Stimulated activated CD4-positive, alpha-beta T cell treated with anti-CD3 and anti-CD28 coated beads, TNF-alpha, amount 100 ng/mL, for 4 hours (primary cell): ENCODE data around the gene MCTP1.

Experiments
- DNase-seq, 3 experiments: peaks; one replicate each; pipeline ENCODE4 v3.0.0-alpha.2; 2020; ENCODE audit warnings: low read depth in 3 of 3

The MCTP1 gene

DNA sequence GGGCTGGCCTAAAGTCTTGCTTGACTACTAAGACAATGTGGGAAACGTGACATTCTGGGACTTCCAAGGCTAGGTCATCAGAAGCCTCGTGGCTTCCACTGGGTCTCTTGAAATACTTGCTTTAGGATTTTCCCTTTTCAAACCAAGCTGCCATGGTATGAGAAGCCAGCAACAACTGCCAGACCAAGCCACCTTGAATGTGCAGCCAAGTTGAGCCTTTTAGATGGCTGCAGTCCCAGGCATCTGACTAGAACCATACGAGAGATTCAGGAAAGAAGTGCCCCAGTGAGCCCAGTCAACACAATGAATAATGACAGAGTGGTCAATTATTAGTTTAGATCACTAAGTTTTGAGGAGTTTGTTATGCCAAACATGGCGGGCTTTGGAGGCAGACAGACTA, 523.1 kb downstream of the MCTP1 start:
- DNase-seq, result no peak

DNA sequence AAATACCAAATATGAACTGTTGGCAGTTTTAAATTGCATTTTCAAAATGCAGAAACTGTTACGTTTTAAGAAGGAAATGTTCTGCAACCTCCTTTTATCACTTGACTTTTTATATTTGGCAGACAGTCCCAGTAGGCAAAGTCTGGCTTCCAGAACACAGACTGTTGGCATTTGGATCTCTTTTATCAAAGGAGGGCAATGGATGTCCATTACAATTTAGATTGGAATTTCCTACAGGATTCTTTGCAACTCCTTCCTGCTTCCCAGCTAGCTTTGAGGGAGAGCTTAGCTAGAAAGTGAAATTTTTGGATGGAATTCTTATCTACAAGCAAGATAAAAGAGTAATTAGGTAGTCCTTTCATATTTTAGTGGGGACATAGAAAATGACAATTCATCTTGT, 523.8 kb downstream of the MCTP1 start:
- DNase-seq, result no peak

DNA sequence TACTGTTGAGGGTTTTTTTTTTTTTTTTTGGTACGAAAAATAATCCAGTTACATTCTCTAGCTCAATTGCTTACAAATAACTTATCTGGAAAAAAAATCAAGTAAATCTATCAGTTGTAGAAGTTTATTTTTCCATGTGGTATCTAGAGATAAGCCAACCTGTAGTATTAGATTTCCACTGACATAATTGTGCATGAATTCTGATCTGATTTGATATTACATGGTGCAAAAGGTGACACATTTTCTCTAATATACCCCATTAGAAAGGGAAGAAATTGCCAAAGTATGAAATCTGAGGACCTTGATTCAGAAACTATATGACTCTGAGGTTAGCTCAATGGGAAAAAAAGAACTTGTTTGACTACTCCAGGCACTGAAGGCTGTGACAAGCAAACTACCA, 524.9 kb downstream of the MCTP1 start:
- DNase-seq, result no peak

DNA sequence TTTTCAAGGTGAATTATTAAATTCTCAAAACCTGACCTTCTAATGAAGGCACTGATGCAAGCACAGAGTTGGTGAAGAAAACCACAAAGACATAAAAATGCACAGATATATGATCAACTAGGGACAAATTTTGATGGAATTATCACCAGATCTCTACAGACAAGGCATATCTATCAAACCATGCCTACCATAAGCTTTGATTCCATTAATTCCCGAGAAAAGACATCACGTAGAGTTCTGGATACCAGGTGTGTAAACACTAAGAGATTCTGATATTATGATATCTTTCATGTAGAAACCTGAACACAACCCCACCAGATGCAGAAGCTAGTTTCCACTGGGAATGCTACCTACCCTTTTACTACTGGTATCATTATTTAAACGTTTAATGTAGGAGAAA, 525.9 kb downstream of the MCTP1 start:
- no peak for DNase-seq

DNA sequence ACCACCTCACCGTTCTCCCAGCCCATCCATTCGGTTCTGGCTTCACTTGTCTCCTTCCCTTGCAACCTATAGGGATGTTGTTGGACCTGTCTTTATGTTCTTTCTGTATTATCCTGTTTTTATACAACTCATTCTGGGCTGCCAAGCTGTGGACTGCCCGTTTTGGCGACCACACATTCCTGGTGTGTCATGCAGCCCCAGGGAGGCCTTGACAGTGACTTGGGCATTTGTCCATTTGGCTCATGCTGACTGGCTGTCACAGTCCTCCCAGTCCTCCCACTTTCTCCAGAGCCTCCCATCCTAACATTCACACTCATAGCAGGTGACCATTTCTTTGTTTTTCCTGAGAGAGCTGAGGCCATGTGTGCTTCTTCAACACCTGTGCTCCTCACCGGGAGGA, 530.1 kb downstream of the MCTP1 start:
- no peak for DNase-seq

DNA sequence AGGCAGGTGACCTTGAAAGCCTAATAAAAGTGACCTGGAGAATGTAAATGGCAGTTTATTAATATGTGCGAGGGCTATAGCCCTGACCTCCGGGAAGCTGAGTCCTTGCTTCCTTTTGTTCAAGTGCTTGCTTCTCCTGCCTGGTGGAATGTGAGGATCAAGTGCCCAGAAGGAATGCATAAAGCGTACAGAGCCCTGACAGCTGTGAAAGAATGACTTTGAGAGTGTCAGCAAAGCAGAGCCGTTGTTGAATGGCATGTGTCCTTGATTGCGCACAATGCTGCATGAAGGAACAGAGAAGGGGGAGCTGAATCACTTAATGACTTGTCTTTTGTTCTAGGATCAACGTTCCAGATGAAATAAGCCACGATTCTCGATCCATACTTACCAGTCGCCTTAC, 533.4 kb downstream of the MCTP1 start:
- DNase-seq, result no peak

DNA sequence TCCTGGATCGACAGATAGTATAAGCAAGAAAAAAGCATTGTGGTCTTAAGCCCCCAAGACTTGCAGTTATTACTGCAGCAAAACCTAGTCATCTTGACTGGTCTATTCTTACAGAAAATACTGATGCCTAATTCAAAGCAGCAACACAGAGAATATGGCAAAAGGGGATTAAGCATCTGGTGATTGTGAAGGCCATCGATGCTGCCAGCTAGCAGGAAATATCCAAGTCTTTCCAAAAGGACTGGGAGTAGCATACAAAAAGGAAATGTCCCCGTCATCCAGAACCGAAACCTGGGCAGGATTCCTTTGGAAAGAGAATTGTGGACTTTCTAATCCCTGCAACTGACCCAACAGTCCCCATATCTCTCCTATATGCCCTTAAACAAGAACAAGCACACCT, 534.2 kb downstream of the MCTP1 start:
- DNase-seq, result no peak

DNA sequence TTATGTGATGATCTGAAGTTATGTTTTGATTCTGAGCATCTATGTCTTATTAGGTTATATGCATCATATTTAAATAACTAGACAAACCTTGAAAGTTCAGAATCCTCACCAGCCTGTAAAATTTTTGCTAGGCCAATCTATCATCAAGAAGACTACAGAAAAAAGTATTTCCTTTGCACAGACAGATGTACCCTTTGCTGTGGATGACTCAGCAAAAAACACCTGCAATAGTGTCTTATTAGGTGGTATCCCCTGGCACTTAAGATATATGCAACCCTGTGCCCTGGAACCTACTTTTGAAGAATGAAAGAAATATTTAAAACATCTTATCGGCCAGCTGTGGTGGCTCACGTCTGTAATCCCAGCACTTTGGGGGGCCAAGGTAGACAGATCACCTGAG, 535.9 kb downstream of the MCTP1 start:
- DNase-seq, result no peak

DNA sequence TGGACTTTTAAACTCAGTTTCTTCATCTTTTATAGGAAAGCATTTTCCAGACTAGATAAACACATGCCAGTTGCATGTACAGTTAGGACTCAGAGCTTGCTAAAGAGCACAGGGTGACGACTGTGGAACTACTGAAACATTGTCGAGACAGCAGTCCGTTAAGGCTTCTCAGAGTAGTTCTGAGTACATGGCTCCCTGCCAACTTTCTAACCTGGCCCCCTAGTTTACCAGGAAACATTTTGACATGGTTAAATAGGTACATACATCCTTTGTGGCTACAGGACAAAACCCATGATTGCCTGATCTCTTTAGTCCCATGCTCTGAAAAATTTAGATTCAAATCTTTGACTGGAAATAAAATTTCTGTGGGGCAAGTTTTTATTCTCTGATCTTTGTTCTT, 536.7 kb downstream of the MCTP1 start:
- no peak for DNase-seq

DNA sequence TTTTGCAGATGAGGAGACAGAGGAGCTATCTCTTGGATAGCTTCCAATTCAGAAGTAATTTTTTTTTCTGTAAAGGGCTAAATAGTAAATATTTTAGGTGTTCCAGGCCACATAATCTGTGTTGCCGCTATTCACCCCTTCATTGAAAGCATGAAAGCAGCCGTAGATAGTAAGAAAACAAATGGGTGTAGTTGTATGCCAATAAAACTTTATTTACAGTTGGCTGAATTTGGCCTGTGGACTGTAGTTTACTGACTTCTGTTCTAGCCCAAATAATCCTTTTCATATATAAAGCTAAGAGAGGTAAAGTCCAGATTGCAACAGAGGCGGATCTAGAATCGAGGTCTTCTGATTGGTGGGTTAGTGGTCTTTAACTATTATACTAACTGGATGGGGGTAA, 537.5 kb downstream of the MCTP1 start:
- DNase-seq, result no peak

DNA sequence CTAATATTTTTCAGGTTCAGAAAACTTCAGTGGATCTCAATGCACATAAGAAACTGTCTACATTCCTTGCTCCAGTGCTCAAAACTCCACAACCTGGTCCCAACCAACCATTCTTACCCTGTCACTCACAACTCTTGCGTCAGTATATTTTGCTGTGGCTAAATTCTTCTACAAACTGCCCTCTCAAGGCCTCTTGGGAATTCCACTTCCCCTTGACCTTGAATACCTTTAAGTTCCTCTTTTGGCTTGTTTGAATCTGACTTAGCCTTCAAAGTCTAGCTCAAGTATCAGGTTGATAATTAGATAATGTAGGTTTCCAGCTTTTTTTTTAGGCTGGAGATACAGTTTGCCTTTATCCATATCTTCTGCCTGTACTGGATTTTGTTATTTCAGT, 538.2 kb downstream of the MCTP1 start:
- DNase-seq, result no peak

DNA sequence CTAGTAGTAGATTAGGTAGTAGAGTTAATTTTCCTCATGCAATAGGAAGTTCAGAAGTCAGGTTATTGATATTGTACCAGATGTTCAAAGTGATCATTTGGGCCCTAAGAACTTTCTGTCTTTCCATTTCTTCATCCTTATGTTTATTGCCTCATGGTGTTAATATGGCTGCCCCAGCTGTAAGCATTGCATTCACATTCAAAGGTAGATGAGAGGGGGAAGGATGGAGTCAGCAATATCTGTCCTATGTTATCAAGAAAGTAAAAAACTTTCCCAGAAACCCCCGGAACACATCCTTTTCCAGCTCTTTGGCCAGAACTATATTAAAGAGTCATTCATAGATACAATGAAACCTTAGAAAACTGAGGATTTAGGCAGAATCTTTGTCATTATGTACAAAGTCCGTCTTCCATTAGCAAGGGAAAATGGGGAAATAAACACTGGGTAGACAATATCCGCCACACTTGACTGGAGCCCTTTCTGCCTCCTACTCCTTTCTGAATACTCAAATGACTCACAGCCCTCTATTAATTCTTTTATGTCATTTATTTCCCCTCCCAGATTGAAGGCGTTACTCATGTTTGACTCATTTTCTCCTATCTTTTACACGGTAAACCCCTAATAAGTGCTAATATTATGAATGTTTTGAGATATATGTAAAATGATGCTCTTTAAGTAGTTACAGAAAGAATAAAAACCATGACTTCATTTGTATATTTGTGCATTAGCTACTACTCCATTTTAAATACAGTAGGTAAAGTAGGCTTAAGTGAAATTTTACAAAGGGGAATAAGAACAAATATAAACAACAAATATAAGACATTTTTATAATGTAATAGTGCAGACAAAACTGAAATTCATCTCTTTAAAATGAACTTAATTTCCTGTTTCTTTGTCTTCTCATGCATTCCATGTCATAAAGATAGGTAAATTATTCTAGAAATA, 538.8 kb downstream of the MCTP1 start:
- DNase-seq, result no peak

DNA sequence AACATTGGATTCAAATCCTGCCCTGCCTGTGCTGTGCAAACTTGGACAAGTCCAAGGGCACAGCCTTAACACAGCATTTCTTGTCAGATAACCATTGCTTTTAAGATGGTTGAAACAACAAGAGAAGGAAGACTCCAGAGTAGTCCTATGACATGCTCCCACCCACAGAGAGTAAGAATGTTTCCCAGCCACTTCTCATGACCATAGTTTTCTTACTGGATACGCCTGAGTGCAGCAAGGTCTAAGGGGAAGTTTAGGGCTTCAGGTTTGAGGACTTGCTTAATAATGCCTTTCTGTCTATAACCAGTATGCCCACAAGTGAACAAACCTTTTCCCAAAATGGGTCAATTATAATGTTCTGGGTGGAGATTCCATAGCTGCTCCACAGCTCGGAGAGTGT, 540.0 kb downstream of the MCTP1 start:
- no peak for DNase-seq

DNA sequence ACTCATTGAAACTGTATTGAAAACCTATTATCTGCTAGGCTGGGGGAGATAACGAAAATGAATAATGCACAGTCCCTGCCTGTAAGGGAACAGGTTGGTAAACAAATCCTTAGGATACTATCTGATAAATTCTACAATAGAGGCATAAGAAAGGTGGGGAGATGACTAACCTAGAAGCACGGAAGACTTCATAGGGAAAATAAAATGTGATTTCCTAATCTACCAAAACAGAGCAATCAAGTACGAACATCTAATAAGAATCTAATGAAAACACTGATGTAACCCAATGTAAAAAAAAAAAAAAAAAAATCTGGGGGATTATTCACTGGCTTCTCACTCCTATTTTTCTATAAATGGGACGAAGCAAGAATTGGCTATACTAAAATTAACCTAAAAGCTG, 542.0 kb downstream of the MCTP1 start:
- DNase-seq, result no peak

DNA sequence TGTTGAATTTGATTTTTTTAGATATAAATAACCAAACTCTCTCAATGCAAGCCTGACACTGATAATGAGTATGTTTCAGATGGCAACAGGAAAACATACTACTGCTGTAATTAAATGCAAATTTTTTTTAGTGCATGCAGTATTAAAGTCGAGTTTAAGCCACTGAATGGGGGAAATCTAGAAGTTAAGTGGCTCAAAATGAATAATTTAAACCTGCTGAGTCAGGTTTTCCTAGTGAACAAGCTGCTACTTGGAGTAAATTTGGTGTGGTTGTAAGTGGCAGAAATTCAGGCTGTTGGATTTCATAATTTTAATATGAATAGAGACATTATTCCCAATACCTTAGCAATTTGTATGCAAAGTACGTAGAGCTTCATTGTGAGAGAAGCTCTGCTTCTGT, 544.6 kb downstream of the MCTP1 start:
- DNase-seq, result no peak

DNA sequence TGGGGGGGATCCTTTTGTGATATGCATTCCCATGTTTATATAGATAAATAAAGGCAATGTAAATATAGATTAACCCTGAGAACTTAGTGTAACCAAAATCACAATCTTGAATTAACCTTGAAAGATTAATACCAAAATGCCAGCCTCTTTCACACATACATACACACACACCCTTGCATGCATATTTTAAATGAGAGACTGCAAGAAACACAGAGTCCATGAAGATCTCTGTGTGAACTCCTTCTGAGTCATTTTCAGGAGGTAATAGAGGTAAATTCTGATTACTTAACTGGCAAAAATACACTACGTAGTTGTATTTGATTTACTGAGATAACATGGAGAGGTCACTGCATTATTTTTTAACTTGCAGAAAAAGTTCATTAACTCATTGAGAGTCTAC, 548.4 kb downstream of the MCTP1 start:
- DNase-seq, result no peak

DNA sequence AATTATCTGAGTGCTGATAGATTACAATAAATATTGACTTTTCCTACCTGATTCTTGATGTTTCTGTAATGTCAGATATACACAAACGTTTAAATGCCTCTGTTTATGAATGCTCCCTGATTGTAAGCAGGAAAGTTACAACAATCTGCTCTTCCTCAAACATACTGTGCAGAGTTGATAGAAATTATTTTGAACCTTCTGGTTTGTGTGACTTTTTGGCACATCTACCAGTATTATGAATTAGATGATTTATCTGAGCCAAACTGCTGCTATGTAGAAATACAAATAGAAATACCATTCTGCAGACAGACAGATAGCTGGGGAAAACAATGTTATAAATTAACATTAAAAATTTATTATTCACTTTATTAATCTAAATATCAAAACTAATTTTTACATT, 553.4 kb downstream of the MCTP1 start:
- DNase-seq, result no peak

DNA sequence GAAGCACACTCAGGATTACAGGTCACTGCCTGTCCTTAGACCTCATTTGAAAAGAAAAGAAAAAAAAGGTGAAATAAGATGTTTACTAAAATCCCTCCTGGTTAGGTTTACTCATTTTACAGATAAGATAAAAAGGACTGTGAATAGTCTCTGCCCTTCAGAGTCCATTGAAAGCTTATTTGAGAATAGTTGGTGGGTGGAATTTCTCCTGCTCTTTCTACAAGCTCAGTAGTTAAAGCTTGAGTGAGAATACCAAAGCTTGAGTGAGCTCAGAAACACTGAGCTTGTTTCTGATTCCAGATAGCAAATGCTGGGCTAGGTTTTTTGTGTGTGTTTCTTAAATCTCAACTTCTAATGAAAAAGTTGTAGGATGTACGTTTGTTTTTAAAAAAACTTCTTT, 559.8 kb downstream of the MCTP1 start:
- no peak for DNase-seq

DNA sequence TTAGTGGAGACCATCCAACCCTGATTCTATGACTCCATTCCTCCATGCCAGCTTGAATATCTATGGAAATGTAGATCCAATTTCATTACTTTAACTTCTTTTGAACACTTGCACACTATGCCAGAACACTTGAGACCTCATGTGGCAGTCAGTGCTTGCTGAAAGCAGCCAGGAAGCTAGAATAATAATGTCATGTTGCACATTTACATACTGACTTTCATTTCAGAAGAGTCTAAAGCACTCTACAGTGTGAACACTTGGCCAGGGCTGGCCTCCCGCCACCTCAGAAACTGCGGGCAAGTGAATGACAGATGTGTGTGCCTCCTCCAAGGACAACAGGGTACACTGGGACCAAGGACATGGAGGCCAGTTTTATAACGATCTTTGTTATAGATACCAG, 569.1 kb downstream of the MCTP1 start:
- no peak for DNase-seq

DNA sequence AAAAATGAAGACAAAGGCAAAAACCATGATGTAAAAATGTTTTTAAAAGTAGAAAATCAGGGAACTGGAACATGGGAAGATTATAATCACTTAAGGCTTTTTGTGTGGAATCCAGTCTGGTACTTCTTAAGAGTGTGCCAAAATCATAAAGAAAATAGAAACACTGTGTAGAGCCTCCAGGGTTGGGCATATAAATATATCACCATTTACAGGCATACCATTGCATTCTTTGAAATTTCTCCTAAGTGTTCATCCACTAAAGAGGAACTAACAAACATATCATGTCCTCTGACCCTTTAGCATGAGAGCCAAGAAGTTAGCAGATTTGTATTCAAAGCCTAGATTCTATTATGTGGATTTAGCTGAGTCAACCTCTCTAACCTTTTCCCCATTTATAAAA, 573.1 kb downstream of the MCTP1 start:
- no peak for DNase-seq

DNA sequence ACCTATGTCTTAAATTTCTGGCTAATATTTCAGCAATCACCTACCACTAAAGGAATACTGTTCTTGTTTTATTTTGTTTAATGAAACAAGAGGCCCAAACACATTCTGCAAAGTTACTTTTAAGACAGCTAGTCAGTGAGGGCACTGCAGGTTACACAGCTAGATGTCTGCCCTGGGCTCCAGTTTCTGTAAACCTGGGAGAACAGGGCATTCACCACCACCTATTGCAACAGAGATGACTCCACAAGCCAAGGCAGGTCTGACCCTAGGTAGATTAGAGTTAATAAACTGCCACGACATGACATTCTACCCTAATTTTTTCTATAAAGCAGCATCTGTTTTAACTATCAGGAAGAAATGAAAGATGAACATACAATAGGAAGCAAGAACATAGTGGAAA, 575.6 kb downstream of the MCTP1 start:
- DNase-seq, result no peak

DNA sequence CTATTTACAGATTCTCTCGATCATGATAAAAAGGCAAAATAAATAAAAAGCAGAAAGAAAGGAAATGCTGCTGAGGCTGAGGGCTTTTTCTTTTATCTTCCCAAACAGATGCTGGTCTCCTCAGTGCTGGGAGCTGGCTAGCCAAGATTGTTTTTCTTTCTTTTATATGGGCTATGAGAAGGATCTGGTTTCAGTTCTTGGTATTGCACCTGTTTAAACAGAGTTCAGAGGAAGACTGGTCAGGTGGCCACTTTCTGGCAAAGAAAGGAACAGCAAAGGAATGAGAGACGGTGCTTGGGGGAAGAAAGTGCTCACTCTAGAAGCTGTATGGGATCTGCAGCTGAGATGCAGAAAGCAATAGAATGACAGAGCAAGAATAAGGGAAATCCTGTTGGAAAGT, 577.5 kb downstream of the MCTP1 start:
- no peak for DNase-seq

DNA sequence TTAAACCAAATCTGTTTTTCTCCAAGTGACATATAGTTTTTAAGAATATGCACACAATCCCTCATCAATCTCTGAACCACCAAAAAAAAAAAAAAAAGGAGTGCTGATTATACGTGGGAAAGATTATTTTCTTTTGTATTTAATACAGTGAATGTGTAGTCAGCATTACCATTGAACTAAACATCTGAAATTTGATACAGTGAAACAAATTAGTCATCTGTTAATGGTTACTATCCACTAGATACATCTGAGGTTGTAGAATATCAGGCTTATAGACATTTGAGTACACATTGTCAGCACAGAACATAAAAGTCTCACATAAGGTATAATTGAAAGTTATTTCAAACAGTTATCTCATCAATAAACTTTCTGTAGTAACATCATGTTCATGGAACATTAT, 579.5 kb downstream of the MCTP1 start:
- no peak for DNase-seq

DNA sequence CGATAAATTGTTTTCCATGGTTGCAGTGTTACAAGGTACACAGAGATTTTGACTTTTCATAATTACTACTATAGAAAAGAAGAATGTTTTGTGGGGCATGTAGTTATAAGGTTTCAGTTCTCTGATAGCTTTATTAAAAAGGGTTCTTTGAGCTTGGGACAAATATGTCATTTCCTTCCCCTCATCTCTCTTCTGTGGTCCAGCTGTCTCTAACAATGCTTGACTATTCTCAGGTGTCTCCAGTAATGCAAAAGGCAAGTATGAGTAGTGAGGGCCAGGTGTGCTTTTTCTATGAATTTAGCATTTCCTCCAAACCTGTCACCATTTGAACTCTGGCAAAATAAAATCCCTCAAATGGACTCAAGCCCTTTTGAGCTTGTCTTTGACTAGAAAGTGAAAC, 582.2 kb downstream of the MCTP1 start:
- DNase-seq, result no peak
